Activated naive CD4-positive, alpha-beta T cell treated with anti-CD3 and anti-CD28 coated beads, Interleukin-2, amount 50 U/mL, for 72 hours (primary cell): ENCODE results near the gene ANKRD9. TPM values are rescaled to one million over a fixed set of nuclear protein-coding genes. Genes with fewer than 3 reads are reported as not detected.

Experiments
- ATAC-seq, 2 donors: fragments of 150-1000 bp; cut with Tn5 transposase; 2 replicates each; pipeline ENCODE4 v1.10.0; 2021; ENCODE audit warnings: mild to moderate bottlenecking in 2 of 2, moderate library complexity in 2 of 2
- DNase-seq, 2 donors: peaks; one replicate each; pipeline ENCODE4 v3.0.0; 2021 to 2022; ENCODE audit warnings: low spot score in 2 of 2
- H3K27ac Mint-ChIP-seq, 2 donors: one replicate each; pipeline ENCODE4 v1.8.0; 2022; ENCODE audit warnings: mild to moderate bottlenecking in 2 of 2, mixed read lengths in 2 of 2
- H3K36me3 Mint-ChIP-seq, 2 donors: one replicate each; pipeline ENCODE4 v1.8.0; 2022; ENCODE audit warnings: mixed read lengths in 2 of 2
- H3K9me3 Mint-ChIP-seq, 2 donors: one replicate each; pipeline ENCODE4 v1.8.0; 2022; ENCODE audit warnings: mixed read lengths in 2 of 2
- total RNA-seq, 2 donors: library from RNA; stranded (reverse); gene quantifications; one replicate each; pipeline ENCODE4 v1.2.3, GENCODE V29; 2022

Gene ANKRD9
- total RNA-seq, 2 donors from 2014 or later, result 5.2 to 15.8 TPM

DNA sequence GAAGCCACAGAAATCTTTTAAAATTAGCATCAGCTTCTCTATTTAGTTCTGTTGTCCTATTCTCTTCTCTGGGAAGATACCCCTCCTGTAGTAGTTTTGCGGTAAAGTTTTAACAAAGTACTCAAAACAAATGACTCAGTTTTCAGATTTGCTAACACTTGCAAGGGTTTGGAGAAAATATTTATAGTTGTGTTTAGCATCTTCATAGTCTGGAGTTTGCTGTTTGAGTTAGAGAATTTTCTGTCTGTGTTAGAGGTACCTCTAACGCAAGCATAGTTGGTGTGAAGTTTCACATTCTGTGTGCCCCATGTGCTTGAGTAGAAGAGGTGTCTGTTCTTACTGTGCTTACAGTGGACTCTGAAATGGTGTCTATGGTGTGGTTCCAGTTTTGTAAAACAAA, 36.0 kb downstream of the ANKRD9 start:
- Mint-ChIP-seq H3K9me3 (no peaks in the 10 kb centered on the region), H3K36me3 (peaks cover 0 to 2% of the 10 kb centered on the region in 2 donors), H3K27ac (no peak overlapping the region)
- ATAC-seq (no peak), DNase-seq (no peak)

DNA sequence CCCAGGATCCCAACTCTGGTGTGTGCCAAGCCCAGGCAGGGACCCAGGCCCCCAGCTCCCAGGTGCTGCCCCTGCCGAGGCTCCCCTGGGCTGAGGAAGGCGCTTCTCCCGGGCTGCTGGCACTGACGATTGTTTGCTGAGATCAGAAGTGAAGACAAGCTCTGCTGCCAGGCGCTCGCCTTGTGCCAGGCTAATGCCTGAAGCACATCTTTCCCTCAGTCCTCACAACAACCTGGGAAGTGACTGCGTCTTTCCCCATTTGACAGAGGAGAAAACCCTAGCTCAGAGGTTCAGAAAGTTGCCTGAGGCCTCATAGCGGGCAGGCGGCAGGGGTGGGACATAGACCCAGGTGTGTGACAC, 36.8 kb downstream of the ANKRD9 start:
- ATAC-seq, result no peak
- Mint-ChIP-seq H3K27ac (peak overlapping the region in 1 of 2 donors; percentile 29), H3K36me3 (peaks cover 0 to 6% of the 10 kb centered on the region in 2 donors), H3K9me3 (no peaks in the 10 kb centered on the region)
- no peak for DNase-seq

DNA sequence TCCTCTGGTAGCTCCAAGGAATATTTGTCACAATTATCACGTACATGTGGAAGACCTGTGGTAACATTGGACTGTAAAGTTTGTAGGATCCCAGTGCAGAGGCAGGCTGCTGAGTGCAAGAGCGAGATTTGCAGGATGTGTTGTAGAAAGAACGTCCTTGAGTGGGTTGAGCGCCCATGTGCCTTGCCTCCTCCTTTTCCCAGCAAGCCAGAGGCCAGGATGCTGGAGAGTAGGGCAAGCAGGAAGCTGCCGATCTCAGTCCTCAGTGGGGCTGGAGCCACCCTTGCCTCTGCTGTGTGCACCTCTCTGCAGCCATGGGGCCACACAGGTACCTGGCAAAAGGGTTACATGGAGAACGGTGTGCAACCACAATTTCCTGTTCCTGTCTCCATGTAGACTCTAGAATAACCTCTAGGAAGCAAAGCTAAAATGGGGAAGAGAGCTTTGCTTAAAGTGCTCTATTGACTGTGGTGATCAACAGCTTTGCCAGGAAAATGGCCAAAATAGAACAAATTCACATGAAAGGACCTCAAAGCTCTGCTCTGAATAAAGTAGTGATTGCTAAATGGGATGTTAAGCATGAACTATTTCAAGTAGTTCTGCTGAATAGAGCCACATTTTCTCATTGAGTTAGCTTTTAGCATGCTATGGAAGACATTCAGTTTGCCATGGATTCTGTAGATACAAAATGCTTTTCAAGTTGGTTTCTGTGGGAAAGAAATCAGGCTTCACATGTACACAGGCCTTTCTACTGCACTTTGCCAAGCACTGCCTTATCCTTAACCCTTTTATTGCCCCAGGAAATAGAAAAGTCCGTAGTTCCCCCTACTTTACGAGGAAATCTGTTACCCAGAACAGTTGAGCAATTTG, 37.4 kb downstream of the ANKRD9 start:
- DNase-seq (no peak), ATAC-seq (no peak)
- Mint-ChIP-seq H3K9me3 (no peaks in the 10 kb centered on the region), H3K27ac (no peak overlapping the region), H3K36me3 (peaks cover 0 to 6% of the 10 kb centered on the region in 2 donors)

DNA sequence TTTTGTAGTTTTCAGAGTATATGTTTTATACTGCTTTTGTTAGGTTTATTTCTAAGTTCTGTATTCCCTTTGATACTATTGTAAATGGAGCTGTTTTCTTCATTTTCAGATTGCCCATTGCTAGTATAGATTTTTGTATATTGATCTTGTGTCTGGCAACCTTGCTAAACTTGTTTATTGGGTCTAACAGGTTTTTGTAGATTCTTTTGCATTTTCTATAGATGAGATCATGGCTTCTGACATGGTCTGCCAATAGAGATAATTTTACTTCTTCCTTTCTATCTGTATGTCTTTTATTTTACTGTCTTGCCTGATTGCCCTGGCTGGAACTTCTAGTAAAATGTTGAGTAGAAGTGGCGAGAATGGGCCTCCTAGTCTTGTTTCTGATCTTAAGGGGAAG, 40.3 kb downstream of the ANKRD9 start:
- Mint-ChIP-seq H3K27ac (no peak overlapping the region), H3K36me3 (peaks cover 0 to 6% of the 10 kb centered on the region in 2 donors), H3K9me3 (no peaks in the 10 kb centered on the region)
- DNase-seq, result no peak
- no peak for ATAC-seq

DNA sequence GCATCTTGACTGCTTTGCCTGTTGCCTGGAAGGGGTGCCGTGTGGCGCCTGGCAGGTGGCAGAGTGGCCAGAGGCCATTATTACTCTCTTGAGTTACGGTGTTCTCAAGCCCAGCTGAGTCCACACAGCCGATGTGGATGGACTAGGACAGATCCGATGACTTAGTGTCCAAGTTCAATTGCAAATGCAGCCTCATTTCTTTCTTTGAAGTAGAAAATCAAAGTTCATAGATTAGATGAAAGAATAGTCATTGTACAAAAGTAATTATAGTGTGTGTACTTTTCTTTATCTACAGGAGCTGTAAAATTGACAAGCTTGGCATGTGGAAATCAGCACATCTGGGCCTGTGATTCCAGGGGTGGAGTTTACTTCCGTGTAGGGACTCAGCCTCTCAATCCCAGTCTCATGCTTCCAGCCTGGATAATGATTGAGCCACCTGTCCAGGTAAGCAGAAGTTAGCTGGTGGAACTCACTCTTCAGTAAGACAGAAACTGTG, 44.7 kb downstream of the ANKRD9 start:
- Mint-ChIP-seq H3K36me3 (peaks cover 0 to 6% of the 10 kb centered on the region in 2 donors), H3K9me3 (no peaks in the 10 kb centered on the region), H3K27ac (no peak overlapping the region)
- no peak for DNase-seq
- ATAC-seq, result no peak

DNA sequence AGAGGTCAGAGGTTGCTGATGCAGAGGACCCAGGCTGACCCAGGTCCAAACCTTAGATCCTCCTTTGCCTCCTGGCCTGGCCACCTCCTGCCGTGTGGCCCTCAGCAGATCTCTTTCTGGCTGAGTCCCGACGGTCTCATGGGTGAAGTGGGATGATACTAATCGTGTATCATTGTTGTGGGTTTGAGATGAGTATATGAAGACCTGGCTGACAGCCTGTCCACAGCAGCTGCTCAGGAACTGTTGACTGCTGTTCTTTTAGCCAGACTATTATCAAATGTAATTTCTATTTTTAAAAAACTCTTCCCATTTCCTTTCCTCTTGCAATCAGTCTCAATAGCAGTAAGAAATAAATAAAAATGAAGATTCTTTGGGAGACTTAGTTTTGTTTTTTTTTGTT, 45.6 kb downstream of the ANKRD9 start:
- DNase-seq (no peak), ATAC-seq (no peak)
- H3K9me3 Mint-ChIP-seq, result no peaks in the 10 kb centered on the region
- H3K36me3 Mint-ChIP-seq, result peaks cover 0 to 6% of the 10 kb centered on the region in 2 donors
- no peak overlapping the region for H3K27ac Mint-ChIP-seq

DNA sequence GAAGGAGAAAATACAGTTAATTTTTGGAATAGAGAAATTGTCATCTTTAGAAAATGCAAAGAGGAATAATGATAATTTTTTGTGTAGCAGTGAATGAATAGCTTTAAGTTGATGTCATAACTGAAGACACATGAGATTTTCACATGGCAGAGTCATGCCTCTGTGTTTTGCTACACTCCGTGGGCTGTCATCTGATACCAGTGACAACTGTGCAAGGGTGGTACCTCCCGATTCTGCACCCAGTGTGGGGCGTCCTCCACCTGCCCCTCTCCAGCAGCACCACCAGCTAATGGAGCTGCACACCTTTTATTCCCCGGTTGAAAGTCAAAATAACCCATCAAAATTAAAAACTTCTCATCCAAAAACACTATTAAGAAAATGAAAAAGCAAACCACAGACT, 47.2 kb downstream of the ANKRD9 start:
- ATAC-seq (no peak), DNase-seq (no peak)
- Mint-ChIP-seq H3K9me3 (no peaks in the 10 kb centered on the region), H3K27ac (no peak overlapping the region), H3K36me3 (no peaks in the 10 kb centered on the region)

DNA sequence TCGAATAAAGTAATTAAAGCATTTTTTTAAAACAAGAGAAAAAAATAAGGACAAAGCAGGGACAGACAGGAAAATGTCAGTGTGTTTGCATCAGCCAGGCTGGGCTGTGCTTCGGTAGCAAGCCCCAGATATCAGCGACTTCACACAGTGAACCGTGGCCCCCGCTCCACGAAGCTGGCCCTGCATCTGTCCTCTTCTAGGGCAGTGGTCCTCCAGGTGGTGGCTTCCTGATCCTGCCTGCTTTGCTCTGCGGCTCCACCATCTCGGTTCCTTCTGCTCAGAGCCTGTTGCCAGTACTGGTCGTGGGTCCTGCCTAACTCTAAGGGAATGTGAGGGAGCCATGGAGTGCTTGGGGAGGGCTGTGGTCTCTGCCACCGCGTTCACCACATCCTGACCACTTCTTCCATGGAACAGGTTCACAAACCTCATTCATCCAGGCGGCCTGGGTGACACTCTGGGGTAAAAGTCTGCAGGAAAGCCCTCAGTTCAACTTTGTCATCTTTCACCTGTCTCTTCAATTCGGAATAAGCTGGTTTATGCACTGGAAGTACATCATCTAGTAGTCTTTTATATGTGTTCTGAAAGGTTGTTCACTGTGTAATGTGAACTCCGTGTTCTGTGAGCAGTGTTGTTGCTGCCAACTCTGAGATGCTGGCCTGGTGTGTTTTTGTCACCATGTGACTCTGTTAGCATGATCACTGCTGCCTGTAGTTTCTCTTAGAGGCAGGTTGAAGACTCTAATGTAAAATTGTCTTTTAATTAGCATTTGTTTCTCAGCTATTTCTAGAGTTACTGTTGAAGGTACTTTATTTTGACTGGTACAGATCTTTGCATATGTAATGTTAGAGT, 47.9 kb downstream of the ANKRD9 start:
- Mint-ChIP-seq H3K9me3 (no peaks in the 10 kb centered on the region), H3K36me3 (no peaks in the 10 kb centered on the region), H3K27ac (peak overlapping the region in 1 of 2 donors; percentile 33)
- ATAC-seq, result no peak
- DNase-seq, result no peak

DNA sequence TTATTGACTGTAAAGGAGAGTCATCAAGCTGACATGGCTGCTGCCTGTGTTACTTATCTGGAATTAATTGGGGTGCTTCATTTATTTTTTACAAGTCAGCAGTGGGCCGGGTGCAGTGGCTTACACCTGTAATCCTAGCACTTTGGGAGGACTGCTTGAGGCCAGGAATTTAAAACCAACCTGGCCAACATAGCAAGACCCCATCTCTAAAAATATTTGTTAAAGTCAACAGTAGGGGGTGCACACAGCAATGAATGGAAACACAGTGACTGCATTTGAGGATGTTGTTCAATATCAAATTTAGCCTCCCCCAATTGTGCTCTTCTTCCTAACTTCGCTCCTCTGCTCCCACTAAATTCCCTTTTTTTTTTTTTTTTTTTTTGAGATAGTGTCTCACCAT, 52.1 kb downstream of the ANKRD9 start:
- peaks cover 0 to 4% of the 10 kb centered on the region in 2 donors for H3K36me3 Mint-ChIP-seq
- H3K27ac Mint-ChIP-seq, result no peak overlapping the region
- DNase-seq (no peak), ATAC-seq (no peak)
- no peaks in the 10 kb centered on the region for H3K9me3 Mint-ChIP-seq

DNA sequence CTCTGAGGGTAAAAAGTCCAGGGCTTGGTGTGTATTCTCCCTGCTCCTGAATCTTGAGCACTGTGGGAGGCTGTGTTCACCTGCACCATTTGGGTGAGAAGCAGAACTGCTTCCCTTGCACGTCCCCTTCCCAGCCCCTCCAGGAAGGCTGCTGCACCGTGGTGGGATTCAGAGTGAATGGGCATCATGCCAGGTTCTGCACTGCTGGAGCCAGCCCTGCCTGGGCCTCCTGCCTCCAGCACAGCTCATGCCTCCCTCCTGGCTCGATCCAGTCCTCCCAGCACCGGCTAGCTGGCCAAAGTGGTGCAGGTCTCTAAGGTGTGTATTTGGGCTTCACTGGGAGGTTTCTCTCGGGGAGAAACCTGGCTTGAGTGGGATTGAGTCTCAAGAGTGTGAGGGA, 54.9 kb downstream of the ANKRD9 start:
- DNase-seq, result no peak
- H3K36me3 Mint-ChIP-seq, result peaks cover 0 to 4% of the 10 kb centered on the region in 2 donors
- ATAC-seq, result no peak
- no peaks in the 10 kb centered on the region for H3K9me3 Mint-ChIP-seq
- H3K27ac Mint-ChIP-seq, result peak overlapping the region in 1 of 2 donors; percentile 72

DNA sequence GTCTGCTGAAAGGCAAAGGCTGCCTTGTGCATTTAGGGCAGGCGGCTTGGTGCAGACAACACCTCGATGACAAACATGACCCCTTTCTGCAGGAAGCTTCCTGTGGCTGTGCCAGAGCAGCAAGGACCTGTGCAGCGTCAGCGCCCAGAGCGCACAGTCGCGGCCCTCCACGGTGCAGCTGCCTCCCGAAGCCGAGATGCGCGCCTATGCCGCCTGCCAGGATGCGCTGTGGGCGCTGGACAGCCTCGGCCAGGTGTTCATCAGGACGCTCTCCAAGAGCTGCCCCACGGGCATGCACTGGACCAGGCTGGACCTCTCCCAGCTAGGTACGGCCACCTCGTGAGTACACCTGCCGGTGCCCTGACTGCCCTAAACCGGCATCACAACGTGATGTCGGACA, 57.3 kb downstream of the ANKRD9 start:
- ATAC-seq (no peak), DNase-seq (no peak)
- Mint-ChIP-seq H3K27ac (no peak overlapping the region), H3K36me3 (peaks cover 0 to 4% of the 10 kb centered on the region in 2 donors), H3K9me3 (no peaks in the 10 kb centered on the region)

Other genes starting within 250 kb of the ANKRD9 start
- gene MOK, start 204.6 kb downstream of the ANKRD9 start, total RNA-seq, result 1 to 10 TPM; 4.4 to 9.1 TPM
- gene ZNF839, start 190.0 kb downstream of the ANKRD9 start, total RNA-seq, result 10 to 100 TPM in 1 of 2 donors, 1 to 10 TPM in 1; 6.3 to 19.8 TPM
- gene CINP, start 146.9 kb downstream of the ANKRD9 start, total RNA-seq, result 10 to 100 TPM; 42.6 to 42.8 TPM
- 1 to 10 TPM; 1.4 to 8.4 TPM for gene TECPR2, start 146.8 kb downstream of the ANKRD9 start, total RNA-seq
- gene RCOR1, start 82.9 kb upstream of the ANKRD9 start, total RNA-seq, result 10 to 100 TPM; 22.6 to 23.7 TPM